HFF-Myc (cell line): ENCODE data around the gene KCNA2.

Experiments
- DNase-seq: peaks from one replicate; pipeline ENCODE4 v3.0.0-alpha.2; 2011; ENCODE audit warnings: low read depth; ENCODE audit errors: extremely low read depth
- H3K4me3 ChIP-seq: replicated peaks from 2 replicates; pipeline ENCODE4 v1.5.1; 2011; ENCODE audit warnings: low read depth, mild to moderate bottlenecking, control low read depth, low read length
- CTCF ChIP-seq: IDR thresholded peaks from 2 replicates; pipeline ENCODE4 v1.5.1; 2012; ENCODE audit warnings: mild to moderate bottlenecking, low read depth, low read length, control low read depth; ENCODE audit errors: missing control alignments

The KCNA2 gene

GRCh38 chr1:110594456-110595352, 11.5 kb downstream of the KCNA2 start:
- no peak for DNase-seq
- TF ChIP-seq CTCF = no peak
- H3K4me3 ChIP-seq = no peak overlapping the region

GRCh38 chr1:110593902-110594301, 12.3 kb downstream of the KCNA2 start:
- no peak overlapping the region for H3K4me3 ChIP-seq
- TF ChIP-seq CTCF = no peak
- no peak for DNase-seq

GRCh38 chr1:110591956-110592355, 14.2 kb downstream of the KCNA2 start:
- TF ChIP-seq CTCF = no peak
- H3K4me3 ChIP-seq = no peak overlapping the region
- DNase-seq = no peak

GRCh38 chr1:110588991-110589390, 17.2 kb downstream of the KCNA2 start:
- DNase-seq = no peak
- no peak for TF ChIP-seq CTCF
- no peak overlapping the region for H3K4me3 ChIP-seq

GRCh38 chr1:110588486-110588885, 17.7 kb downstream of the KCNA2 start:
- no peak overlapping the region for H3K4me3 ChIP-seq
- no peak for DNase-seq
- TF ChIP-seq CTCF = no peak

- H3K4me3 ChIP-seq = no peak overlapping the region
- DNase-seq = no peak
- no peak for TF ChIP-seq CTCF
Observed at GRCh38 chr1:110587906-110588305, 18.3 kb downstream of the KCNA2 start.
